ENCODE data around the gene HSPA1A.
A peak's percentile ranks its signal among the peaks of the same experiment; 100 is the strongest.

HSPA1A gene

GRCh38 chr6:31815025-31815838 is at the start of gene HSPA1A, which contains the start of gene HSPA1L:
Gene HSPA1A (plus strand): TSS chr6:31815543. CDS start chr6:31815757, 214 bp downstream.
Gene HSPA1L (minus strand): TSS chr6:31815283. CDS start chr6:31811972, 3,311 bp downstream.
- DNase-seq: peak; percentile 94

GRCh38 chr6:31765559-31765909 is 49.8 kb upstream of the HSPA1A start:
- no peak for DNase-seq

- DNase-seq: no peak
These were observed 49.2 kb upstream of the HSPA1A start for GRCh38 chr6:31765910-31766794.

GRCh38 chr6:31767096-31767645 is 48.2 kb upstream of the HSPA1A start:
- no peak for DNase-seq

GRCh38 chr6:31768363-31769257 is 46.7 kb upstream of the HSPA1A start:
- no peak for DNase-seq

GRCh38 chr6:31769684-31770371 is 45.5 kb upstream of the HSPA1A start:
- peak; percentile 31 for DNase-seq

GRCh38 chr6:31770860-31771259 is 44.5 kb upstream of the HSPA1A start:
- no peak for DNase-seq

- no peak for DNase-seq
These were observed 43.4 kb upstream of the HSPA1A start for GRCh38 chr6:31771992-31772358.

- no peak for DNase-seq
These were observed 40.2 kb upstream of the HSPA1A start for GRCh38 chr6:31775184-31775583.

- DNase-seq: no peak
These were observed 39.5 kb upstream of the HSPA1A start for GRCh38 chr6:31775633-31776484.

GRCh38 chr6:31776485-31776988 is 38.8 kb upstream of the HSPA1A start:
- peak; percentile 35 for DNase-seq

- peak; percentile 63 for DNase-seq
These were observed 38.2 kb upstream of the HSPA1A start, which contains the start of gene VWA7 for GRCh38 chr6:31776989-31777666. Gene VWA7 (minus strand): TSS chr6:31777328. CDS start chr6:31776779, 549 bp downstream.

GRCh38 chr6:31777667-31778050 is 37.7 kb upstream of the HSPA1A start:
- DNase-seq: no peak

- no peak for DNase-seq
These were observed 37.1 kb upstream of the HSPA1A start for GRCh38 chr6:31778193-31778592.

GRCh38 chr6:31778999-31779885 is 36.1 kb upstream of the HSPA1A start:
- DNase-seq: no peak

- DNase-seq: no peak
These were observed 35.4 kb upstream of the HSPA1A start for GRCh38 chr6:31779908-31780307.

- no peak for DNase-seq
These were observed 34.7 kb upstream of the HSPA1A start for GRCh38 chr6:31780507-31781243.

All from DMS153 (cell line).